Vagina (tissue), 2 donors: ENCODE data around the gene CCDC201.
A peak's percentile ranks its signal among the peaks of the same experiment; 100 is the strongest.

ENCODE experiments used
- CTCF ChIP-seq, 3 experiments: fragments of 450-650 bp in 2 of 3; fragments of 200-600 bp in 1 of 3; sonication (generic) in 1 of 3; IDR thresholded peaks; one replicate each; pipeline ENCODE4 v1.5.1; 2017 to 2019; ENCODE audit warnings: antibody characterized with exemption in 3 of 3, mild to moderate bottlenecking in 2 of 3, moderate library complexity in 2 of 3
- POLR2A ChIP-seq, 2 donors: fragments of 450-650 bp; IDR thresholded peaks; one replicate each; pipeline ENCODE4 v1.6.1; 2017; ENCODE audit warnings: antibody characterized with exemption in 2 of 2, mild to moderate bottlenecking in 2 of 2, moderate library complexity in 2 of 2
- POLR2AphosphoS5 ChIP-seq, 2 donors: sonication (generic); formaldehyde crosslinking; IDR thresholded peaks; one replicate each; pipeline ENCODE4 v1.9.0; 2017; ENCODE audit warnings: antibody characterized with exemption in 2 of 2, mild to moderate bottlenecking in 2 of 2, low read depth in 1 of 2; ENCODE audit not compliant: insufficient read depth in 1 of 2

GRCh38 chr7:45917658-45918057, 44.8 kb upstream of the CCDC201 start:
- TF ChIP-seq POLR2A (IDR thresholded peaks at IDR 0.05) (no peak), CTCF (IDR thresholded peaks at IDR 0.05) (peak; percentile 84 to 97 (median 90)), POLR2AphosphoS5 (IDR thresholded peaks at IDR 0.05; ENCODE audit: insufficient read depth in 1 of 2, low read depth in 1 of 2) (peak in 1 of 2 donors; percentile 36)
